Liver (tissue), 9 donors: ENCODE results near the gene CHMP1B. TPM values are rescaled to one million over a fixed set of nuclear protein-coding genes. Genes with fewer than 3 reads are reported as not detected.

Source experiments
- DNase-seq: peaks from one replicate; pipeline ENCODE4 v3.0.0-alpha.2; 2017; ENCODE audit warnings: low spot score
- H3K27ac ChIP-seq, 2 donors: one replicate each; pipeline ENCODE4 v1.7.0; 2013; ENCODE audit warnings: inconsistent platforms in 2 of 2, low read length in 2 of 2, control low read depth in 1 of 2, low read depth in 1 of 2, mild to moderate bottlenecking in 1 of 2
- H3K27me3 ChIP-seq, 4 donors: one replicate each; pipeline versions ENCODE4 v1.6.1 to v1.7.0; 2013; ENCODE audit warnings: low read length in 3 of 4, inconsistent platforms in 1 of 4, mild to moderate bottlenecking in 1 of 4, moderate library complexity in 1 of 4; ENCODE audit not compliant: control insufficient read depth in 4 of 4, insufficient read depth in 4 of 4
- H3K36me3 ChIP-seq, 4 donors: one replicate each; pipeline versions ENCODE4 v1.6.1 to v1.7.0; 2013; ENCODE audit warnings: low read length in 3 of 4, mild to moderate bottlenecking in 3 of 4, low read depth in 1 of 4, moderate library complexity in 1 of 4; ENCODE audit not compliant: control insufficient read depth in 4 of 4, insufficient read depth in 3 of 4
- H3K4me1 ChIP-seq, 4 donors: one replicate each; pipeline versions ENCODE4 v1.6.1 to v1.7.0; 2013; ENCODE audit warnings: low read length in 3 of 4, mild to moderate bottlenecking in 3 of 4, moderate library complexity in 1 of 4; ENCODE audit not compliant: control insufficient read depth in 4 of 4, insufficient read depth in 4 of 4
- H3K4me3 ChIP-seq, 3 donors: one replicate each; pipeline versions ENCODE4 v1.6.1 to v1.7.0; 2013; ENCODE audit warnings: low read length in 3 of 3, control low read depth in 1 of 3, low read depth in 1 of 3, mild to moderate bottlenecking in 1 of 3
- H3K9ac ChIP-seq, 2 donors: one replicate each; pipeline ENCODE4 v1.7.0; 2013; ENCODE audit warnings: low read length in 2 of 2, mild to moderate bottlenecking in 2 of 2, moderate library complexity in 2 of 2, control low read depth in 1 of 2, low read depth in 1 of 2
- H3K9me3 ChIP-seq, 4 donors: one replicate each; pipeline versions ENCODE4 v1.6.1 to v1.7.0; 2013; ENCODE audit warnings: low read length in 3 of 4; ENCODE audit not compliant: control insufficient read depth in 4 of 4
- ATF3 ChIP-seq: IDR thresholded peaks from 2 replicates; pipeline ENCODE4 v1.6.1; 2016; ENCODE audit warnings: antibody characterized with exemption
- CTCF ChIP-seq: fragments of 150-350 bp; IDR thresholded peaks from 2 replicates; pipeline ENCODE4 v1.5.1; 2017; ENCODE audit warnings: improper control_type of control experiment, low read depth, low read length; ENCODE audit not compliant: missing input control
- EGR1 ChIP-seq, 2 donors: IDR thresholded peaks; 2 replicates each; pipeline ENCODE4 v1.6.1; 2016 to 2018; ENCODE audit warnings: antibody characterized with exemption in 2 of 2, low read depth in 2 of 2
- FOXA1 ChIP-seq: IDR thresholded peaks from 2 replicates; pipeline ENCODE4 v1.6.1; 2016; ENCODE audit warnings: antibody characterized with exemption
- FOXA2 ChIP-seq: IDR thresholded peaks from 2 replicates; pipeline ENCODE4 v1.6.1; 2016; ENCODE audit warnings: antibody characterized with exemption
- GABPA ChIP-seq, 2 donors: IDR thresholded peaks in 1 of 2; conservative IDR thresholded peaks in 1 of 2; 2 replicates each; pipeline ENCODE4 v1.6.1; 2016; ENCODE audit warnings: antibody characterized with exemption in 2 of 2, mild to moderate bottlenecking in 1 of 2, moderate library complexity in 1 of 2
- HNF4A ChIP-seq, 2 donors: conservative IDR thresholded peaks; 2 replicates each; pipeline ENCODE4 v1.6.1; 2016; ENCODE audit warnings: antibody characterized with exemption in 2 of 2, mild to moderate bottlenecking in 2 of 2
- HNF4G ChIP-seq: IDR thresholded peaks from 2 replicates; pipeline ENCODE4 v1.6.1; 2016; ENCODE audit warnings: antibody characterized with exemption
- JUND ChIP-seq, 2 donors: IDR thresholded peaks; 2 replicates each; pipeline ENCODE4 v1.6.1; 2016; ENCODE audit warnings: antibody characterized with exemption in 2 of 2
- NR2F2 ChIP-seq: IDR thresholded peaks from 2 replicates; pipeline ENCODE4 v1.6.1; 2016; ENCODE audit warnings: antibody characterized with exemption
- RAD21 ChIP-seq, 2 donors: IDR thresholded peaks; 2 replicates each; pipeline ENCODE4 v1.6.1; 2016; ENCODE audit warnings: antibody characterized with exemption in 2 of 2, mild to moderate bottlenecking in 2 of 2
- RXRA ChIP-seq, 2 donors: IDR thresholded peaks; 2 replicates each; pipeline ENCODE4 v1.6.1; 2017 to 2018; ENCODE audit warnings: antibody characterized with exemption in 2 of 2, mild to moderate bottlenecking in 1 of 2
- SP1 ChIP-seq: IDR thresholded peaks from 2 replicates; pipeline ENCODE4 v1.6.1; 2018; ENCODE audit warnings: antibody characterized with exemption, mild to moderate bottlenecking
- TAF1 ChIP-seq: conservative IDR thresholded peaks from 2 replicates; pipeline ENCODE4 v1.6.1; 2016; ENCODE audit warnings: antibody characterized with exemption, mild to moderate bottlenecking
- YY1 ChIP-seq: IDR thresholded peaks from 2 replicates; pipeline ENCODE4 v1.6.1; 2016; ENCODE audit warnings: antibody characterized with exemption, mild to moderate bottlenecking
- ZBTB33 ChIP-seq: IDR thresholded peaks from 2 replicates; pipeline ENCODE4 v1.6.1; 2016; ENCODE audit warnings: antibody characterized with exemption
- WGBS: extraction: QIAGEN DNeasy Blood & Tissue Kit; methylation state at CpG from one replicate; pipeline ENCODE4 v1.1.7; 2013; 5-methylcytosine and 5-hydroxymethylcytosine counted together
- polyA plus RNA-seq, 2 donors: library from polyadenylated mRNA; stranded (reverse) in 1 of 2; unstranded in 1 of 2; fragments of 200-250 nt in 1 of 2; fragments of >200 nt in 1 of 2; fragmentation: Nextera tagmentation in 1 of 2; extraction: Ambion mirVana in 1 of 2; gene quantifications; one replicate each; pipeline versions ENCODE4 v1.2.1 to v1.2.3, GENCODE V29; 2013 to 2015
- total RNA-seq, 2 donors: library from RNA; depleted of rRNA; stranded (reverse); fragments of >200 nt; gene quantifications; one replicate each; pipeline ENCODE4 v1.2.3, GENCODE V29; 2014
- TF ChIP-seq, protein P1 (sequence below): IDR thresholded peaks from 2 replicates; pipeline ENCODE4 v1.6.1; 2016; ENCODE audit warnings: antibody characterized with exemption, mild to moderate bottlenecking
- TF ChIP-seq, protein P2 (sequence below): IDR thresholded peaks from 2 replicates; pipeline ENCODE4 v1.6.1; 2016; ENCODE audit warnings: antibody characterized with exemption
- donor health status: healthy.
- donor health status: healthy.
- donor health status: healthy.
- donor health status: healthy.
- donor health status: healthy.

Gene CHMP1B
- total and polyA plus RNA-seq, 4 donors = 13.6 to 23.6 (median 19.1) TPM

DNA sequence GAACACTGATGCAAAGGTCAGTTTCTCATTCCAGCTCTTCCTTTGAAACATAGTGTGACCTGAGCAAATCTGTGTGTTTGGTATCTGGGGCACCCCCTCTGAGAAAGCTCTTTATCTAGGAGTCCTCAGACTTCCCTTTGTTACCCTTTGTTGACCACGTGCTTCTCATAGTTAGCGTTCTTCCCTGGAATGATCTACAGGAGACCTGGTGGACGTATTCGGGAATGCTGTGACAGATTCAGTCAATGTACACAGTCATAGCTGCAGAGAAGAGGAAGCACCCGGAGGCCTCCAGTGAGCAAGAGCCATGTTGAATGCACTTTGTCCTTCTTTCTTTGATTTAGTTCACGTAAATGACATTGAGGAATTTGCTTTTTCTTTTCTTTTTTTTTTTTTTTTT lies 10.7 kb upstream of the CHMP1B start:
- Histone ChIP-seq H3K27ac (no peak overlapping the region), H3K9me3 (no peaks in the 10 kb centered on the region), H3K27me3 (no peaks in the 10 kb centered on the region), H3K36me3 (no peaks in the 10 kb centered on the region), H3K4me1 (no peaks in the 10 kb centered on the region), H3K9ac (no peak overlapping the region), H3K4me3 (no peak overlapping the region)
- no peak for DNase-seq
- 42% methylated on average over 6 of the region's 6 CpGs for WGBS
- TF ChIP-seq, protein P1, sequence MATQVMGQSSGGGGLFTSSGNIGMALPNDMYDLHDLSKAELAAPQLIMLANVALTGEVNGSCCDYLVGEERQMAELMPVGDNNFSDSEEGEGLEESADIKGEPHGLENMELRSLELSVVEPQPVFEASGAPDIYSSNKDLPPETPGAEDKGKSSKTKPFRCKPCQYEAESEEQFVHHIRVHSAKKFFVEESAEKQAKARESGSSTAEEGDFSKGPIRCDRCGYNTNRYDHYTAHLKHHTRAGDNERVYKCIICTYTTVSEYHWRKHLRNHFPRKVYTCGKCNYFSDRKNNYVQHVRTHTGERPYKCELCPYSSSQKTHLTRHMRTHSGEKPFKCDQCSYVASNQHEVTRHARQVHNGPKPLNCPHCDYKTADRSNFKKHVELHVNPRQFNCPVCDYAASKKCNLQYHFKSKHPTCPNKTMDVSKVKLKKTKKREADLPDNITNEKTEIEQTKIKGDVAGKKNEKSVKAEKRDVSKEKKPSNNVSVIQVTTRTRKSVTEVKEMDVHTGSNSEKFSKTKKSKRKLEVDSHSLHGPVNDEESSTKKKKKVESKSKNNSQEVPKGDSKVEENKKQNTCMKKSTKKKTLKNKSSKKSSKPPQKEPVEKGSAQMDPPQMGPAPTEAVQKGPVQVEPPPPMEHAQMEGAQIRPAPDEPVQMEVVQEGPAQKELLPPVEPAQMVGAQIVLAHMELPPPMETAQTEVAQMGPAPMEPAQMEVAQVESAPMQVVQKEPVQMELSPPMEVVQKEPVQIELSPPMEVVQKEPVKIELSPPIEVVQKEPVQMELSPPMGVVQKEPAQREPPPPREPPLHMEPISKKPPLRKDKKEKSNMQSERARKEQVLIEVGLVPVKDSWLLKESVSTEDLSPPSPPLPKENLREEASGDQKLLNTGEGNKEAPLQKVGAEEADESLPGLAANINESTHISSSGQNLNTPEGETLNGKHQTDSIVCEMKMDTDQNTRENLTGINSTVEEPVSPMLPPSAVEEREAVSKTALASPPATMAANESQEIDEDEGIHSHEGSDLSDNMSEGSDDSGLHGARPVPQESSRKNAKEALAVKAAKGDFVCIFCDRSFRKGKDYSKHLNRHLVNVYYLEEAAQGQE = no peak
- TF ChIP-seq TAF1 (no peak), CTCF (no peak), NR2F2 (no peak), SP1 (no peak), ATF3 (no peak), FOXA1 (no peak), FOXA2 (no peak), HNF4A (conservative IDR thresholded peaks at IDR 0.05) (no peak), ZBTB33 (no peak), RAD21 (IDR thresholded peaks at IDR 0.05) (no peak), HNF4G (no peak), RXRA (IDR thresholded peaks at IDR 0.05) (no peak), JUND (IDR thresholded peaks at IDR 0.05) (no peak), YY1 (no peak), GABPA (IDR thresholded peaks at IDR 0.05 in 1 of 2, conservative IDR thresholded peaks at IDR 0.05 in 1 of 2) (no peak), EGR1 (IDR thresholded peaks at IDR 0.05; ENCODE audit: low read depth in 2 of 2) (no peak)
- TF ChIP-seq, protein P2, sequence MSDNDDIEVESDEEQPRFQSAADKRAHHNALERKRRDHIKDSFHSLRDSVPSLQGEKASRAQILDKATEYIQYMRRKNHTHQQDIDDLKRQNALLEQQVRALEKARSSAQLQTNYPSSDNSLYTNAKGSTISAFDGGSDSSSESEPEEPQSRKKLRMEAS = no peak
